Measurements from ENCODE around the gene NME9.

NME9 gene

GRCh38 chr3:138331143-138331894 is 1.7 kb upstream of the NME9 start:
- H3K4me3 ChIP-seq (ENCODE audit: low read depth, low read length), result no peak overlapping the region
- no peak for TF ChIP-seq CTCF (IDR thresholded peaks at IDR 0.05; ENCODE audit: low read depth, low read length)

- TF ChIP-seq CTCF (IDR thresholded peaks at IDR 0.05; ENCODE audit: low read depth, low read length), result no peak
- H3K4me3 ChIP-seq (ENCODE audit: low read depth, low read length), result peak overlapping the region; percentile 67
Observed at GRCh38 chr3:138329984-138330293, 288 bp upstream of the NME9 start.

- no peak overlapping the region for H3K4me3 ChIP-seq (ENCODE audit: low read depth, low read length)
- no peak for TF ChIP-seq CTCF (IDR thresholded peaks at IDR 0.05; ENCODE audit: low read depth, low read length)
Observed at GRCh38 chr3:138328341-138328740, 1.3 kb downstream of the NME9 start.

- no peak overlapping the region for H3K4me3 ChIP-seq (ENCODE audit: low read depth, low read length)
- TF ChIP-seq CTCF (IDR thresholded peaks at IDR 0.05; ENCODE audit: low read depth, low read length), result no peak
Observed at GRCh38 chr3:138327831-138328230, 1.8 kb downstream of the NME9 start.

- H3K4me3 ChIP-seq (ENCODE audit: low read depth, low read length), result no peak overlapping the region
- no peak for TF ChIP-seq CTCF (IDR thresholded peaks at IDR 0.05; ENCODE audit: low read depth, low read length)
Observed at GRCh38 chr3:138326866-138327595, 2.6 kb downstream of the NME9 start.

GRCh38 chr3:138325990-138326389 is 3.7 kb downstream of the NME9 start:
- TF ChIP-seq CTCF (IDR thresholded peaks at IDR 0.05; ENCODE audit: low read depth, low read length), result no peak
- H3K4me3 ChIP-seq (ENCODE audit: low read depth, low read length), result no peak overlapping the region

- TF ChIP-seq CTCF (IDR thresholded peaks at IDR 0.05; ENCODE audit: low read depth, low read length), result no peak
- H3K4me3 ChIP-seq (ENCODE audit: low read depth, low read length), result no peak overlapping the region
Observed at GRCh38 chr3:138323971-138324370, 5.7 kb downstream of the NME9 start.
